Measurements from ENCODE around the gene GRIK5.
A peak's percentile ranks its signal among the peaks of the same experiment; 100 is the strongest.
"Not testable (repeated sequence)": the region's sequence is repeated elsewhere in the genome, so short reads cannot be mapped to it uniquely, and the experiment has no call there.

GRIK5 gene

GRCh38 chr19:42069619-42070351 is at the start of gene GRIK5:
GRIK5 (minus strand) TSS chr19:42070206; CDS start chr19:42065770, 4,436 bp downstream.
- no peak for DNase-seq (ENCODE audit: low read depth, low spot score)

DNA sequence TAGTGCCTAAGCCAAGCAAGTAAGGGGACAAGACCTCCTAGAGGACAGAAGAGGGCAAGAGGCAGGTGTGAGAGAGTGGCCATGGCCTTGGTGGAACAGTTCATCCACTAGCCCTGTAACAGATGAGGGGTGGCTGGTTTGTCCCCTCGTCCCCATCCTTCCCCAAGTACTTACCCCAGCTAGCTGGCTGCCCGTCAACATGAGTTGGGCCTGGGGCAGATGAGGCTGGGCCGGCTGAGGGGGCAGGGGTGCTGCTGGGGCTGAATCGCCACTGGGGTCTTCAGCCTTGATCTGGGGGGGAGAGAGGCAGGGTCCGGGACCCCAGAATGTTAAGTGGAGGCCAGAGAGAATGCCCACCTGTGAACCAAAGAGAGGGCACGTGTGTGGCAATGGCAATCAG is 47.1 kb upstream of the GRIK5 start:
- no peak for DNase-seq (ENCODE audit: low read depth, low spot score)

DNA sequence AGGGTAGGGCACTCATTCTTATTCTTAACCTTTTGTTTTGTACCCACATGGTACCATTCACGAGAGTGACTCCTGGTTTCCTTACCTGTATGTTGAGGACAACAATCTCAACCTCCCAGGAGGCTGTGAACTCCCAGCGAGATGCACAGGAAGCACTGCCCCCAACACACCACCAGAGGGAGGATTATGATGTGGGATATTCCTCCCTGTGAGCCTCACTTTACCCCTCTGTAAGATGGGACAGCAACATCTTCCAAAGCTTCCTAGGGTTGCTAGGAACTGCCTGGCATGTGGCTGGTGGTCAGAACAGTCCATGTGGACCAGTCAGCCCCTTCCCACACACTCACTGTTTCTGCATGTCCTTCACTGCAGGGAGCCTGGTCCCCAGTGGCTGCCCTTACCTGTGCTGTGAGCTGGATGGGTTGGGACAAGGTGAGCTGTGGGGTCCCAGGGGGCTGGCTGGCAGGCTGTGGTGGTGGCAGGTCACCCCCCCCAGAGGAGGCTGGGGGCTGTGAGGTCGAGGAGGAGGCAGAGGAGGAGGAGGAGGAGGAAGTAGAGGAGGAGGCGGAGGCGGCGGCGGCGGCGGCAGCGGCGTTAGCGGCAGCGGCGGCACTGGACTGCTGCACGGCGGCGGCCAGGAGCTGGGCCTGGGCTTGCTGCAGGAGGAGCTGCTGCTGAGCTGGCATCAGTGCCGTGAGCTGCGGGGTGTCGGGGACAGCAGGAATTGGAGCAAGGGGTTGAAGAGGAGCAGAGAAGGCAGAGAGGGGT is 46.5 kb upstream of the GRIK5 start:
- DNase-seq (ENCODE audit: low read depth, low spot score), result no peak

DNA sequence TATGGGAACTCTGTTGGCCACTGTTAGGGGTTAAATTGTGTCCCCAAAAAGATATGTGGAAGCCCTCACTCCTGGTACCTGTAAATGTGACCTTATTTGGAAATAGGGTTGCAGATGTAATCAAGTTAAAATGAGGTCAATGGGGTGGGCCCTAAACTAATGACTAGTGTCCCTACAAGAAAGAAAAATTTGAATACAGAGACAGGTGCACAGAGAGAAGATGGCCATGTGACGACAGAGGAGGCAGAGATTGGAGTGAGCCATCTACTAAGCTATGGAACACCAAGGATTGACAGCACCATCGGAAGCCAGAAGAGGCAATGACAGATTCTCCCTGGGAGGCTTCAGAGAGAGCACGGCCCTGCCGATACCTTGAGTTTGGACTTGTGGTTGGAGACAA is 45.7 kb upstream of the GRIK5 start:
- DNase-seq (ENCODE audit: low read depth, low spot score), result no peak

DNA sequence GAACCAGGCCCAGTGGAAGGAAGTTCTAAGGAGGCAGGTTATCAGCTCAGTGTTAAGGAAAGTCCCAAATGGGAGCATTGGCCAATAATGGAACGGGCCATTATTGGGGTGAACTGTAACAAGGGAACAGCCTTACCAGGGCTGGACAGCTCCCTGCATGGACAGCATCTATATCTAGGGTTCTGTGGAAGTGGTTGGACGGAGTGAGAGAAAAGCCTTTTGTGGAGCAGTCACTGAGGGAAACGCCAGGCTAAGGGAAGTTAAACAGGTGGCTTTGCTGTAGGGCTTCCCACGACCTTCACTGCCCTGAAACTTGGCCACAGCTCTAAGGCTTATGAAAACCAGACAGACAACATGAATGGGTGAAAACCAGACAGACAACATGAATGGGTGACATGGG is 45.2 kb upstream of the GRIK5 start:
- no peak for DNase-seq (ENCODE audit: low read depth, low spot score)

- DNase-seq (ENCODE audit: low read depth, low spot score), result no peak
Measured at GRCh38 chr19:42114412-42114811, 44.4 kb upstream of the GRIK5 start.

- peak; percentile 73 for DNase-seq (ENCODE audit: low read depth, low spot score)
Measured at GRCh38 chr19:42113641-42114348, 43.8 kb upstream of the GRIK5 start.

DNA sequence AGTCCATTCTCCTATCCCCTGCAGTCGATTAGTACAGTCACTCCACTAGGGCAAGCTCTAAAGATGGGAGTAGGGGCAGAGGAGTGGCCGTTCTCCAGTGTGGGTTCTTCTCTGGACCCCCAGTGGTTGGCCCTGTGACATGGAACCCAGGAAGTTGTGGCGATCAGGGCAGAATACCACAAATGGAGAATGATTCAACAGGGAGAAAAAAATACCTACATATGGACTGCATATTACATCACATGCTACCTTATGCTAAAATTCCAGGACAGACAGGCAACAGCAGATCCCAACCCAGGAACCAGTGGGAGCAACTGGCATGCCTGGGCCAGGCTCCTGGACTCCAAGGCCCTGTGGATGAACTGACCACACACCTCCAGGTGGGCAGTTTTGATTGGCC is 41.8 kb upstream of the GRIK5 start:
- no peak for DNase-seq (ENCODE audit: low read depth, low spot score)

DNA sequence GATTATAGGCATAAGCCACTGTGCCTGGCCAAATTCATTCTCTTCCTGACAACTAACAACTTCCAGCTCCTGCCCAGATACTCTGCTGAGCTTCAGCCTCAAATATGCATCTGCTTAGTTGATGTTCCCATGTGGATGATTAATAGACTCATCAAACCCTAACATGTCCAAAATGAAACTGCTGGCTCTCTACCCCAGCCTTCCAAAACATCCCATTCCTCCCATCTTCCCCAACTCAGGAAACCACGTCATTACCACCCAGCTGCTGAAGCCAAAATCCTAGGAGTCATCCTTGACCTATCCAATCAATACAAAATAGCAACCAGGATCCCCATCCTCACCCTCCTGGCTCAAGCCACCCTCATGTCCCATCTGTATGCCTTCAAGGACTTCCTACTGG is 41.4 kb upstream of the GRIK5 start:
- no peak for DNase-seq (ENCODE audit: low read depth, low spot score)

- no peak for DNase-seq (ENCODE audit: low read depth, low spot score)
Measured at GRCh38 chr19:42110658-42111057, 40.7 kb upstream of the GRIK5 start.

DNA sequence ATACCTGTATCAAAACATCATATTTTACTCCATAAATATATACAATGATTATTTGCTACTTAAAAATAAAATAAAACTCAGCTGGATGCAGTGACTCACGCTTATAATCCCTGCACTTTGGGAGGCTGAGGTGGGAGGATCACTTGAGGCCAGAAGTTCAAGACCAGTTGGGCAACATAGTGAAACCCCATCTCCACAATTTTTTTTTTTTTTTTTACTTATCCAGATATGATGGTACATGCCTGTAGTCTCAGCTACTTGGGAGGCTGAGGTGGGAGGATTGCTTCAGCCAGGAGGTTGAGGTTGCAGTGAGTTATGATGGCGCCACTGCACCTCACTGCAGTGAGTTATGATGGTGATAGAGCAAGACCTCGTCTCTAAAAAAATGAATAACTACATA is 39.9 kb upstream of the GRIK5 start:
- no peak for DNase-seq (ENCODE audit: low read depth, low spot score)

DNA sequence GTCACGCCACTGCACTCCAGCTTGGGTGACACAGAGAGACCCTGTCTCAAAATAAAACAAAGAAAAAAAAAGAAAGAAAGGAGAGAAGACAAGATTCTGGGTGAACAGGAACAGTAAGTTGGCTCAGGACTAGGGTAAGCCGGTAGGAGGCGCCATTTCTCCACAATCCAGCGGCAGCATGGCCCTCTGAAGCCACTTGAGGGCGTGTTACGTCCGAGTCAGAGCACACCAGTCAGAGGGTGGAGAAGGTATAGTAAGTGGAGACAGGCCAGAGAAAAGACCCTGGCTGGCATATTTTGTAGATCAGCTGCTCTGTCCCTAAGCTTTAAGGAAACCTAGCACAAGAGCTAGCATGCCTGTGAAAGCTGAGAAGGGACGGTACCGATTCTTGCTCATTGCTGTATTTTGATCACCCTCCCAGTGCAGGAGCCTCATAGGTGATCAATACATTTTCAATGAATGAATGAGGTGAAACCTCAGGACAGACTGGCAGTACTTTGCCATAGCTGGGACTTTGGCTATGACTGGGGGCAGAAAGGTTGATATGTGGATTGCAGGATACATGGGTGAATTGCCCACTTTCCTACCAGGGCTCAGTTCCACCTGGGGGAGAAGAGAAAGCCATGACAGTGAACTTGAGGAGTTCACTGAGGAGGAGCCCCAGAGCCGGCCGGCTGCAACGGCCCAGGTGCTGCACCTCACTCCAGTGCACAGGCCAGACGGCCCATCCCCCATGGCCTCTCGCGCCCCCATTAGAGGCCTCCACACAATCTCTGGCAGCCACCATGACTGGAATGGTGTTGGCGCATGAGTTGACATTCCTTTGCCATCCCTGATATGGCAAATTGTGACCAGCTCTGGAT is 38.8 kb upstream of the GRIK5 start:
- DNase-seq (ENCODE audit: low read depth, low spot score), result peak; percentile 53

GRCh38 chr19:42105368-42105767 is 35.4 kb upstream of the GRIK5 start:
- DNase-seq (ENCODE audit: low read depth, low spot score), result no peak

GRCh38 chr19:42102877-42103276 is 32.9 kb upstream of the GRIK5 start:
- DNase-seq (ENCODE audit: low read depth, low spot score), result no peak

DNA sequence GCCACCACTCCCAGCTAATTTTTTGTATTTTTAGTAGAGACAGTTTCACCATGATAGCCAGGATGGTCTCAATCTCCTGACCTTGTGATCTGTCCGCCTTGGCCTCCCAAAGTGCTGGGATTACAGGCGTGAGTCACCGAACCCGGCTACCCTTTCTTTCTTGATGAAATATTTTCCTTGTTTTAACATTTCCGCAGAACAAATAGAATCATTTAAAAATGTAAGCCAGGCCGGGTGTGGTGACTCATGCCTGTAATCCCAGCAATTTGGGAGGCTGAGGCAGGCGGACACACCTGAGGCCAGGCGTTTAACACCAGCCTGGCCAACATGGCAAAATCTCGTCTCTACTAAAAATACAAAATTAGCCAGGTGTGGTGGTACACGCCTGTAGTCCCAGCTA is 30.2 kb upstream of the GRIK5 start:
- not testable (repeated sequence) for DNase-seq (ENCODE audit: low read depth, low spot score)

GRCh38 chr19:42099336-42099925 is 29.4 kb upstream of the GRIK5 start:
- DNase-seq (ENCODE audit: low read depth, low spot score), result no peak

DNA sequence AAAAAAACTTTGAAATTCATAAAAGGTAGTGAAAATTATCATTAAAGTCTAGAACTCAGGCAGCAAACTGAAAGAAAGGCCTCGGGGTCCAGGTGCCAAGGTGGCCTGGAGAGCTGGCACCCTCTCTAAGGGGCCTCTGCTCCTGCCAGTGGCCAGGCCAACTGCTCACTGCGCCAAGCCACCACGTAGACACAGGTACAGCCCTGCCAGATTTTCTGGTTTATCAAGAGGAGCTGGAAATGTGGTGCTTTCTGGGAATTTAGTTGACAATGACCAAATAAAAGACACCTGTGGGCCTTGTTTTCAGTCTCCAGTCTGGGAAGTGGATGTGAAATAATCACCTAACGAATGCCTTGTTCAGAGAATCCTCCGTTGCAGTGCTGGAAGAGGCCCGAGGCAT is 28.8 kb upstream of the GRIK5 start:
- no peak for DNase-seq (ENCODE audit: low read depth, low spot score)

DNA sequence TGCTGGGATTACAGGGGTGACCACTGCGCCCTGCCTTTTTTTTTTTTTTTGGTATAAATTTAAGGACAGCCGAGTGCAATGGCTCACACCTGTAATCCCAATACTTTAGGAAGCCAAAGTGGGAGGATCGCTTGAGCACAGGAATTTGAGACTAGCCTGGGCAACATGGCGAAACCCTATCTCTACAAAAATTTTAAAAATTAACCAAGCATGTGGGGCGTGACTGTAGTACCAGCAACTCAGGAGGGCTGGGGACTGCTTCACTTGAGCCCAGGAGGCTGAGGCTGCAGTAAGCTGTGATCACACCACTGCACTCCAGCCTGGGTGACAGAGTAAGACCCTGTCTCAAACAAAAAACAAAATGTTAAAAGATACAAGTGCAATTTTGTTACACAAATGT is 27.5 kb upstream of the GRIK5 start:
- no peak for DNase-seq (ENCODE audit: low read depth, low spot score)

- no peak for DNase-seq (ENCODE audit: low read depth, low spot score)
Measured at GRCh38 chr19:42096255-42096837, 26.3 kb upstream of the GRIK5 start.

DNA sequence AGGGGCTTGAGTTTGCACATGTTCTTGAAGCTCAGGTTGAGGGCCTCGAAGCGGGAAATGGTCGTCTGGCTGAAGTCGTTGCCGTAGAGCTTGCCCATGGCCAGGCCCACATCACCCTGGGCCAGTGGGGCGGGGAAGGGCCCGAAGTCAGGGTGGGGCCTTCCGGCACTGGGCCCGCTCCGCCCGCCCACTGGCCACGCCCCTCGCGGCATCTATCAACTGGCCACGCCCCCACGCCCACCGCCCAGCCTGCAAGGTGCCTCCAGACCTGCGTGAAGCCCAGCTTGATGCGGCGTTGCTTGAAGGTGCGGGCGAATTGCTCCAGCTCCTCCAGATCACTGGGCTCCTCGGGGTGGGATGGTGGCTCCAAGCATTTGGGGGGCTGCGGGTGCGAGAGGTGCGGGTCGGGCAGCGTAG is 25.8 kb upstream of the GRIK5 start:
- no peak for DNase-seq (ENCODE audit: low read depth, low spot score)

Data from brain pericyte (primary cell).